NCI-H1436 treated with DMSO at 0.1 percent for 48 hours (cell line): ENCODE results near the gene ACSF3.
"Not testable (repeated sequence)": the region's sequence is repeated elsewhere in the genome, so short reads cannot be mapped to it uniquely, and the experiment has no call there.

Experiments
- DNase-seq: peaks from one replicate; lab custom pipeline; 2025; lab: John Stamatoyannopoulos, UW

The ACSF3 gene

GRCh38 chr16:89161763-89162713 lies 68.4 kb downstream of the ACSF3 start:
- DNase-seq: no peak

- no peak for DNase-seq
These were observed 69.6 kb downstream of the ACSF3 start for GRCh38 chr16:89163297-89163696.

- no peak for DNase-seq
These were observed 70.8 kb downstream of the ACSF3 start for GRCh38 chr16:89164436-89164835.

- no peak for DNase-seq
These were observed 71.4 kb downstream of the ACSF3 start for GRCh38 chr16:89164847-89165680.

GRCh38 chr16:89165681-89165979 lies 72.0 kb downstream of the ACSF3 start:
- DNase-seq: not testable (repeated sequence)

- DNase-seq: no peak
These were observed 73.2 kb downstream of the ACSF3 start for GRCh38 chr16:89166696-89167424.

- no peak for DNase-seq
These were observed 73.8 kb downstream of the ACSF3 start for GRCh38 chr16:89167425-89167941.

GRCh38 chr16:89168381-89169189 lies 74.9 kb downstream of the ACSF3 start:
- DNase-seq: no peak

- no peak for DNase-seq
These were observed 76.1 kb downstream of the ACSF3 start for GRCh38 chr16:89169778-89170177.

- peak; percentile 46 for DNase-seq
These were observed 76.9 kb downstream of the ACSF3 start for GRCh38 chr16:89170346-89171215.

GRCh38 chr16:89171216-89172170 lies 77.8 kb downstream of the ACSF3 start, which contains the start of gene CDH15:
Gene CDH15 (plus strand): TSS chr16:89171748. CDS start chr16:89171832, 84 bp downstream.
- DNase-seq: peak; percentile 49

GRCh38 chr16:89172171-89172527 lies 78.5 kb downstream of the ACSF3 start:
- DNase-seq: no peak

- no peak for DNase-seq
These were observed 79.0 kb downstream of the ACSF3 start for GRCh38 chr16:89172528-89173173.

- no peak for DNase-seq
These were observed 79.7 kb downstream of the ACSF3 start for GRCh38 chr16:89173174-89173921.

- no peak for DNase-seq
These were observed 80.6 kb downstream of the ACSF3 start for GRCh38 chr16:89174055-89174827.

GRCh38 chr16:89174877-89175276 lies 81.2 kb downstream of the ACSF3 start:
- DNase-seq: no peak
